ENCODE data around the gene WNT16. TPM values are rescaled to one million over a fixed set of nuclear protein-coding genes. Genes with fewer than 3 reads are reported as not detected.

Gene WNT16
- total and polyA plus RNA-seq, 2 of the 8 experiments (the other 6 are each of a cell fraction or from before 2014, with no cell fraction given), result 0.11 to 0.52 TPM

- no peak overlapping the region for H3K4me3 ChIP-seq (ENCODE audit: extremely low read depth in 1 of 4, insufficient read depth in 2 of 4, low read depth in 3 of 4, low read length in 4 of 4)
- no peaks in the 10 kb centered on the region for H3K9me3 ChIP-seq (ENCODE audit: insufficient read depth in 2 of 2, low read depth in 1 of 2, low read length in 1 of 2)
- no peak overlapping the region for H3K9ac ChIP-seq (replicated peaks in 1 of 4; ENCODE audit: extremely low read depth in 1 of 4, low read depth in 3 of 4, low read length in 3 of 4)
- peaks cover 0 to 7% (median 5%) of the 10 kb centered on the region in 4 experiments; a peak in 4 of 8 replicates for H3K36me3 ChIP-seq (ENCODE audit: control insufficient read depth in 2 of 4, insufficient read depth in 4 of 4, low read length in 3 of 4)
- no peak overlapping the region for H3K56ac ChIP-seq (replicated peaks; ENCODE audit: insufficient read length, low read depth, low read length)
- H2BK120ac ChIP-seq (replicated peaks; ENCODE audit: low read depth, low read length), result no peak overlapping the region
- H4K5ac ChIP-seq (ENCODE audit: insufficient read length, low read depth, low read length), result no peak overlapping the region
- POLR2A ChIA-PET (ENCODE audit: partially characterized antibody), result no interaction called here
- WGBS, 2 experiments (ENCODE audit: extremely low coverage in 1 of 2, insufficient coverage in 1 of 2, insufficient read length in 1 of 2, insufficient replicate concordance in 2 of 2, low coverage in 1 of 2, low lambda C conversion rate in 2 of 2, missing lambda C conversion rate in 1 of 2), result 85% methylated on average over 1 of the region's 1 CpG; no CpG with 5 or more reads in 1 of the 2 experiments
- no peak for FAIRE-seq
- H3K14ac ChIP-seq (ENCODE audit: insufficient read length), result no peak overlapping the region
- H3K23ac ChIP-seq (ENCODE audit: insufficient read length), result no peak overlapping the region
- no peak overlapping the region for H3K27ac ChIP-seq (ENCODE audit: low read depth, low read length)
- H4K91ac ChIP-seq (replicated peaks; ENCODE audit: insufficient read length, low read length), result no peak overlapping the region
- CTCF ChIA-PET (ENCODE audit: partially characterized antibody), result no interaction called here
- H3K27me3 ChIP-seq (replicated peaks in 1 of 4; ENCODE audit: control insufficient read depth in 3 of 4, extremely low read depth in 1 of 4, insufficient read depth in 3 of 4, low read length in 3 of 4), result no peaks in the 10 kb centered on the region
- H3K4ac ChIP-seq (replicated peaks; ENCODE audit: insufficient read length, low read depth, low read length), result no peak overlapping the region
- TF ChIP-seq CREB1 (IDR thresholded peaks at IDR 0.05) (no peak), ATF2 (IDR thresholded peaks at IDR 0.05; ENCODE audit: low read length) (no peak), BACH1 (IDR thresholded peaks at IDR 0.05; ENCODE audit: low read length) (no peak), TAF7 (optimal IDR thresholded peaks at IDR 0.05; ENCODE audit: borderline replicate concordance, low read depth, low read length) (no peak), SIX5 (IDR thresholded peaks at IDR 0.05; ENCODE audit: low read depth, low read length) (no peak), KDM4A (IDR thresholded peaks at IDR 0.05; ENCODE audit: low read depth, low read length, severe bottlenecking) (no peak), KDM5A (IDR thresholded peaks at IDR 0.05; ENCODE audit: low read length) (no peak)
- H3K4me2 ChIP-seq (ENCODE audit: insufficient read depth in 1 of 2, low read depth in 2 of 2, low read length in 2 of 2), result no peak overlapping the region
- no peak overlapping the region for H4K8ac ChIP-seq (ENCODE audit: extremely low read depth, insufficient read depth, low read length)
- H4K20me1 ChIP-seq (replicated peaks in 1 of 2; ENCODE audit: control insufficient read depth in 1 of 2, insufficient read depth in 2 of 2, low read length in 2 of 2), result no peaks in the 10 kb centered on the region
- no peak overlapping the region for H2BK5ac ChIP-seq (ENCODE audit: low read depth, low read length)
- H3K4me1 ChIP-seq (replicated peaks in 1 of 4; ENCODE audit: control insufficient read depth in 3 of 4, insufficient read depth in 4 of 4, low read length in 3 of 4), result no peaks in the 10 kb centered on the region
- H3K23me2 ChIP-seq (ENCODE audit: low read depth, low read length), result no peaks in the 10 kb centered on the region
- no peaks in the 10 kb centered on the region for H3K79me1 ChIP-seq (ENCODE audit: low read depth, low read length)
- H3K18ac ChIP-seq (ENCODE audit: extremely low read depth, low read length), result no peak overlapping the region
- H2BK20ac ChIP-seq (ENCODE audit: low read length), result no peak overlapping the region
- no peak overlapping the region for H2AK5ac ChIP-seq (ENCODE audit: low read depth, low read length)
- no peak overlapping the region for H2BK15ac ChIP-seq (ENCODE audit: low read length)
- no peak overlapping the region for H2AFZ ChIP-seq (ENCODE audit: low read length)
- no peak for DNase-seq (ENCODE audit: low read depth in 1 of 2, low spot score in 2 of 2)
- H3K79me2 ChIP-seq (ENCODE audit: control insufficient read depth in 1 of 2, insufficient read depth in 2 of 2, low read length in 2 of 2), result no peaks in the 10 kb centered on the region
- H2BK12ac ChIP-seq (ENCODE audit: low read depth, low read length), result no peak overlapping the region
Observed at GRCh38 chr7:121344497-121344896, 15.7 kb downstream of the WNT16 start.

All from H1 (cell line).